AG09319 (cell line): ENCODE data around the gene UNC5B.

Experiments
- DNase-seq: peaks from one replicate; pipeline ENCODE4 v3.0.0-alpha.2; 2010; ENCODE audit warnings: low read depth; ENCODE audit errors: extremely low read depth
- CTCF ChIP-seq: IDR thresholded peaks from 2 replicates; pipeline ENCODE4 v1.5.1; 2011; ENCODE audit warnings: low read depth, mild to moderate bottlenecking, inconsistent platforms, low read length, moderate library complexity

Gene UNC5B

GRCh38 chr10:71330789-71331404 is 118.5 kb downstream of the UNC5B start:
- DNase-seq = no peak
- no peak for TF ChIP-seq CTCF

- TF ChIP-seq CTCF = no peak
- no peak for DNase-seq
Measured at GRCh38 chr10:71331736-71332135, 119.4 kb downstream of the UNC5B start.

- no peak for TF ChIP-seq CTCF
- DNase-seq = no peak
Measured at GRCh38 chr10:71332466-71332865, 120.1 kb downstream of the UNC5B start.

- no peak for TF ChIP-seq CTCF
- DNase-seq = no peak
Measured at GRCh38 chr10:71333129-71333887, 120.9 kb downstream of the UNC5B start.

DNA sequence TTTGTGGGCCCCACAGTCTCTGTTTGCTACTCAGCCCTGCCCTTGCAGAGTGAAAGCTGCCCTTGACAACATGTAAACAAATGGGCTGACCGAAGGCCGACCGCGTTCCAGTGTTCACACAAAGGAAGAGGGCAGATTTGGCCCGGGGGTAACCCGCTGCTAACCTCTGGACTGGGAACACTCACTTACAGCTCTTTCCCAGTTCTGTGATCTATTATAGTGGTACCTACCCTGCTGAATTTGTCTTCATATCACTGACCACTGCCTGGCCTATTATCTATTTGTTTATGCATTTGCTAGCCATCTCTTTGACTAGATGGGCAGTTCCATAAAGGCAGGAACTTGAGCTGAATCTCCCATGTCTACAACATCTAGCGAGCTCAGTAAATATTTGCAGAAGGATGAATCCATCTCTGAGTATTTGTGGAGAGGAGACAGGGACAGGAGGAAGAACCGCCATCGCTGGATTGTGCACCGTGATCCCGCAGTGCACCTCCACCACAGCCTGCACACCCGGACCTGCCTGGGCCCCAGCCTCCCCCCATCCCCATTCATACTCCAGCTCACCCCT is 121.9 kb downstream of the UNC5B start:
- TF ChIP-seq CTCF = no peak
- no peak for DNase-seq

GRCh38 chr10:71335173-71335708 is 122.9 kb downstream of the UNC5B start:
- no peak for DNase-seq
- no peak for TF ChIP-seq CTCF

DNA sequence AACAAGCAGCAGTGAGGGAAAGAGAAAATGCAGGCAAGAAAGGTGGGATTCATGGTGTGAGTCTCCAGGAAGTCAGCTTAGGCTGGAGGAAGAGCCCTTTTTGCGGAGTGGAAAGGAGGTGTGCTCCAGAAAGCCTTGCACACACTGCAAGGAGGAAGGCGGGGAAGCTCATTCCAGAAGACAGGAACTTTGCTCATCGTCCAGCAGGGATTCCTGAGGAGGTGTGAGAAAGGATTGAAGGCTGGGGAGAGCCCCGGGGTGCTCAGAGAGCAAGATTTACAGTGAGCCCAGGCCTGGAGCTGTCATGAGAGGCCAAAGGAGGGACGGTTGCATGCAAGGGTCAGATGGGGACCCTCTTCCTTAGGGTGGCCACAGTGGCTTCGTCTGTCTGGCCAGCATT is 124.3 kb downstream of the UNC5B start:
- no peak for DNase-seq
- no peak for TF ChIP-seq CTCF
